ENCODE results near the gene KCNIP3. TPM values are rescaled to one million over a fixed set of nuclear protein-coding genes. Genes with fewer than 3 reads are reported as not detected.

The KCNIP3 gene
- polyA plus RNA-seq, 1 of the 3 experiments (the other 2 are of a cell fraction) = 0.97 TPM

- no peaks in the 10 kb centered on the region for H4K20me1 ChIP-seq (ENCODE audit: insufficient read depth)
- no peaks in the 10 kb centered on the region for H3K9me2 ChIP-seq
- no peak overlapping the region for H3K9ac ChIP-seq
- 64% methylated on average over 17 of the region's 23 CpGs for WGBS (ENCODE audit: low lambda C conversion rate)
- no peaks in the 10 kb centered on the region for H3K27me3 ChIP-seq (ENCODE audit: insufficient read depth)
- no peaks in the 10 kb centered on the region for H3K79me2 ChIP-seq (ENCODE audit: insufficient read depth)
- TF ChIP-seq SIN3A (IDR thresholded peaks at IDR 0.05; ENCODE audit: borderline replicate concordance, low read depth, low read length) (no peak), RAD21 (IDR thresholded peaks at IDR 0.05; ENCODE audit: low read length) (no peak), ZBTB33 (IDR thresholded peaks at IDR 0.05; ENCODE audit: borderline replicate concordance, low read depth) (no peak), YY1 (IDR thresholded peaks at IDR 0.05; ENCODE audit: low read depth) (no peak), USF2 (IDR thresholded peaks at IDR 0.05; ENCODE audit: borderline replicate concordance, low read depth, low read length) (no peak), FOXM1 (IDR thresholded peaks at IDR 0.05; ENCODE audit: low read depth) (no peak), GABPA (IDR thresholded peaks at IDR 0.05; ENCODE audit: low read depth) (no peak), NFIC (IDR thresholded peaks at IDR 0.05; ENCODE audit: borderline replicate concordance) (no peak), EZH2phosphoT487 (IDR thresholded peaks at IDR 0.05; ENCODE audit: borderline replicate concordance, low read depth) (no peak), POLR2AphosphoS5 (IDR thresholded peaks at IDR 0.05; ENCODE audit: low read depth, low read length) (no peak), MEF2A (IDR thresholded peaks at IDR 0.05; ENCODE audit: borderline replicate concordance, low read depth) (no peak), TEAD4 (IDR thresholded peaks at IDR 0.05; ENCODE audit: borderline replicate concordance, insufficient read depth) (no peak), TCF12 (IDR thresholded peaks at IDR 0.05) (no peak), JUND (IDR thresholded peaks at IDR 0.05) (no peak), GATA2 (CRISPR knock-in tag; IDR thresholded peaks at IDR 0.05) (no peak), RFX5 (IDR thresholded peaks at IDR 0.05; ENCODE audit: low read length) (no peak), REST (IDR thresholded peaks at IDR 0.05; ENCODE audit: low read depth, low read length) (no peak)
- no peak overlapping the region for H3K4me2 ChIP-seq
- H3K4me1 ChIP-seq (ENCODE audit: control insufficient read depth in 1 of 2, insufficient read depth in 2 of 2, low read depth in 1 of 2, low read length in 1 of 2) = no peaks in the 10 kb centered on the region
- ChIA-PET POLR2A (no interaction called here), CTCF (interaction anchor here (1.7 kb wide), 1 partner anchor 88 kb away, joined by 9 read pairs; no protein-coding TSS in a partner anchor)
- no peak overlapping the region for H2AFZ ChIP-seq (ENCODE audit: low read depth)
- H3K4me3 ChIP-seq (ENCODE audit: low read depth in 2 of 2, low read length in 1 of 2) = no peak overlapping the region
- no peaks in the 10 kb centered on the region for H3K9me3 ChIP-seq
- no peak overlapping the region for H3K27ac ChIP-seq (ENCODE audit: low read depth in 2 of 2, low read length in 1 of 2)
- DNase-seq = no peak
- H3K36me3 ChIP-seq (replicated peaks in 1 of 2; ENCODE audit: control insufficient read depth in 1 of 2, insufficient read depth in 2 of 2, low read length in 1 of 2) = no peaks in the 10 kb centered on the region
- H3F3A ChIP-seq (replicated peaks; ENCODE audit: insufficient read depth) = no peaks in the 10 kb centered on the region
Measured at GRCh38 chr2:95319481-95320343, 22.6 kb downstream of the KCNIP3 start.
